ENCODE data around the gene SLC16A10.

Gene SLC16A10

DNA sequence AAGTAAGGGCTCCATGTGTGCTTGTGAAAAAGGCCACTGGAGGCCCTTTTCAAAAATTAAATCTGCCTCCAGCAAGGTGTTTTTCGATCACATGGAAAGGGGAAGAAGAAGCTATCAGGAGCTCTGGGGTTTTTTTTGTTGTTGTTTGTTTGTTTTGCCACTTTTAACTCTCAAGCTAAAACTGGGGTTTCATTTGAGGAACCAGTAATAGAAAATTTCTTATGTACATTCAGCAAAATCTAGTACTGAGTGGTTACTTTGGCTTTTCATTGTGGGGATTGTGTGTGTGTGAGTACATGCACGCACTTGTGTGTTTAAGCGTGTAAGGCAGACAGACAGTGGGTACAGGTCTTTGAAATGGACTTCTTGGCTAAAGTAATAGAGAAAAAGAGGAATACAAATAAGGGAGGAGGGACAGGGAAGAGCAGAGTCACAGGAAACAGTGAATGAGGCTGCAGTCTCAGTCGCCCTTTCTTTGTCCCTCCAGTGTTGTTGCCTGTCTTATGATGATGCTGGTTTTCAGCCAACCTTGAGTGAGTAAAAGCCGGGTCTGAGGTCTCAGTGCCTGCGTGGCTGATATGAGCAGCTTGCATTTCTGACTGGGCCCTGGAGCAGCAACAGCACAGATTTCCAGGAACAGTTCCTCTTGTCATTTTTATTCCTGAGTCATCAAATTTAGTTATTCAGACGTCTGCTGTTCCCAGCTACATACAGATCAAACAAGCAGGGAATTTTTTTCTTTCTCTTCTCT lies 26.2 kb downstream of the SLC16A10 start:
- no peak for DNase-seq (ENCODE audit: low read depth, low spot score)
- CTCF ChIA-PET, result no interaction called here
- POLR2A ChIA-PET, result no interaction called here
- TF ChIP-seq, protein P1, sequence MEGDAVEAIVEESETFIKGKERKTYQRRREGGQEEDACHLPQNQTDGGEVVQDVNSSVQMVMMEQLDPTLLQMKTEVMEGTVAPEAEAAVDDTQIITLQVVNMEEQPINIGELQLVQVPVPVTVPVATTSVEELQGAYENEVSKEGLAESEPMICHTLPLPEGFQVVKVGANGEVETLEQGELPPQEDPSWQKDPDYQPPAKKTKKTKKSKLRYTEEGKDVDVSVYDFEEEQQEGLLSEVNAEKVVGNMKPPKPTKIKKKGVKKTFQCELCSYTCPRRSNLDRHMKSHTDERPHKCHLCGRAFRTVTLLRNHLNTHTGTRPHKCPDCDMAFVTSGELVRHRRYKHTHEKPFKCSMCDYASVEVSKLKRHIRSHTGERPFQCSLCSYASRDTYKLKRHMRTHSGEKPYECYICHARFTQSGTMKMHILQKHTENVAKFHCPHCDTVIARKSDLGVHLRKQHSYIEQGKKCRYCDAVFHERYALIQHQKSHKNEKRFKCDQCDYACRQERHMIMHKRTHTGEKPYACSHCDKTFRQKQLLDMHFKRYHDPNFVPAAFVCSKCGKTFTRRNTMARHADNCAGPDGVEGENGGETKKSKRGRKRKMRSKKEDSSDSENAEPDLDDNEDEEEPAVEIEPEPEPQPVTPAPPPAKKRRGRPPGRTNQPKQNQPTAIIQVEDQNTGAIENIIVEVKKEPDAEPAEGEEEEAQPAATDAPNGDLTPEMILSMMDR (IDR thresholded peaks at IDR 0.05; ENCODE audit: insufficient read depth, low read length, missing control alignments), result no peak
- no peak overlapping the region for H3K4me3 ChIP-seq (ENCODE audit: low read depth, low read length)

DNA sequence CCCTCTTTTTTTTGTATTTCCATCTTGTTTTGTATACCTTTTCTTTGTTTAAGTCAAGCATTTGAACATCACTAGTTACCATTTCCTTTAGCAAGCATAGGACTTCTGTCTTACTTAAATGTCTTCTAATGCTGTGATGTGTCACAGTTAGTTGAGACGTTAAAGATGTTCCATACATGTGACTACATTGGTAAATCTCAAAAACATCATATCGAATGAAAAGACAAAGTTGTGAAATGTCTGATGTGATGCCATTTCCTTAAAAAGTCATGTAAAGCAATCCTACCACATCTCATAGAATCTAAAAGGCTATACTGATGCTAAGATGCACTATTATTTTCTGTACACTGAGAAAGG lies 26.8 kb downstream of the SLC16A10 start:
- POLR2A ChIA-PET, result no interaction called here
- no peak for DNase-seq (ENCODE audit: low read depth, low spot score)

DNA sequence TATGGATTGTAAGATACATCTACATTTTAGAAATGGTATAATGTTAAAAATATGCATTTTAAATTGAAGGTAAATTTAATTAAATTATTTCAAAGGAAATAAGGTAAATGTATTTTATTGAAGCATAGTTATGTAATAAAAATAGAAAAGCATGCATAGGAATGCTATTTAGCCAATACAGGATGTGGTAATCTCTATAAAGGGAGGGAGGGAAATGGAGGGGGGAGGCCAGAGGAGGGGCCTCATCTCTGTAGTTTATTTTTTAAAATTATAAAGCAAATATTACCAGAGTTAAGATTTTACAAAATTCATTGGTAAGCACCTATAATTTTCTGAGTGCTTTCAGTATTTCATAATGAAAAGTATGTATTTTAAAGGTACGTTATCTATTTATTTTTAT lies 27.2 kb downstream of the SLC16A10 start:
- ChIA-PET POLR2A (no interaction called here), CTCF (interaction anchor here (1.4 kb wide), 1 partner anchor 57 kb away, joined by 3 read pairs; no protein-coding TSS in a partner anchor)
- no peak overlapping the region for H3K4me3 ChIP-seq (ENCODE audit: low read depth, low read length)
- TF ChIP-seq, protein P1 (IDR thresholded peaks at IDR 0.05; ENCODE audit: insufficient read depth, low read length, missing control alignments), result no peak
- DNase-seq (ENCODE audit: low read depth, low spot score), result no peak

More for the DNA sequence above, 26.8 kb downstream of the SLC16A10 start:
- H3K4me3 ChIP-seq (ENCODE audit: low read depth, low read length), result no peak overlapping the region
- CTCF ChIA-PET, result no interaction called here
- TF ChIP-seq, protein P1 (IDR thresholded peaks at IDR 0.05; ENCODE audit: insufficient read depth, low read length, missing control alignments), result no peak

DNA sequence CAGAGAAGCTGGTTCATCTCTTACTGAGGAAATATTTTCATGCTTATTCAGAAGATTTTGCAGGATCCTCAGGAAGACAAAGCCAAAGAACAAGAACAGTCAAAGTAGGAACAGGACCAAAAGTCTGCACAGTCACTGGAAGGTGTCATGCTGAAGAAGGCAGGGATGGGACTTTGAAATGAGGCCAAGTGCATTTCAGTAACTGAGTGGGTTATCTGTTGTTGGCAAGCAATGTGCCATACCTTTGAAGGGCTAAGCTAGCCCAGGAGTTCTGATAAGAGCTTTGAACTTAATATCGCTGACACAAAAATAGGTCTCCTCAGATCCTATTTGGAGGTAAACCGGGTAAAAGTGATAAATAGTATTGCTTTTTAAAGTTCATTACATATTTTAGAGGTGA lies 31.5 kb downstream of the SLC16A10 start:
- TF ChIP-seq, protein P1 (IDR thresholded peaks at IDR 0.05; ENCODE audit: insufficient read depth, low read length, missing control alignments), result no peak
- no peak overlapping the region for H3K4me3 ChIP-seq (ENCODE audit: low read depth, low read length)
- ChIA-PET POLR2A (no interaction called here), CTCF (interaction anchor here (0.6 kb wide), 1 partner anchor 62 kb away, joined by 3 read pairs; no protein-coding TSS in a partner anchor)
- DNase-seq (ENCODE audit: low read depth, low spot score), result no peak

DNA sequence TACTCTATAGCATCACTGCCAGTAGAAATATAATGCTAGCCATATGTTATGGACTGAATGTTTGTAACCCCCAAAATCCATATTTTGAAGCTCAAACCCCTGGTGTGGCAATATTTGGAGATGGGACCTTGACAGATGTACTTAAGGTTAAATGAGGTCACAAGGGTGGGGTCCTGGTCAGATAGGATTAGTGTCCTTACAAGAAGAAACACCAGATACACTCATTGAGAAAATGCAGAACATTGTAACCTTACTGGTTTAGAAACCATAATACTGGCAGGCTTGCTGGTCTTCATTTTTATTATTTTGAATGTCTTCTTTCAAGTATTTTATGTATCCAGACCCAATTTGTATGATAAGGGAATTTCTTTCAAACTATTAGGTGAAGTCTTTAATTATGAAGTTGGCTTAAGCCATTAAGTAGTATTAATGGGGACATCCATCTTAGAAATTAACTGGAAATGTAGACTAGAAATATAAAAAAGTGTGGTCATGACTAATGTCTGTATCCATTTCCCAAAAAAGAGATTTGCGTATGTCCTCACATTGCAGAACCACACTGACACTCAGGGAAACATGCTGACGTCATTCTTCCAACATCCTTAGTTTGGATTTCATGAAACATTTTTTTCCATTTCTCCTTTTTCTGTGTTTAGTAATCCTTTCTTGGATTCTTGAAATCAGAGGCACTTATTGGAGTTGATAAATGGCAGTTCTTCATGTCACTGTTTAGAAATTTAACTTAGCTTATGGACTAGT lies 32.4 kb downstream of the SLC16A10 start:
- DNase-seq (ENCODE audit: low read depth, low spot score), result no peak
- ChIA-PET POLR2A (no interaction called here), CTCF (no interaction called here)
- TF ChIP-seq, protein P1 (IDR thresholded peaks at IDR 0.05; ENCODE audit: insufficient read depth, low read length, missing control alignments), result no peak
- H3K4me3 ChIP-seq (ENCODE audit: low read depth, low read length), result no peak overlapping the region

DNA sequence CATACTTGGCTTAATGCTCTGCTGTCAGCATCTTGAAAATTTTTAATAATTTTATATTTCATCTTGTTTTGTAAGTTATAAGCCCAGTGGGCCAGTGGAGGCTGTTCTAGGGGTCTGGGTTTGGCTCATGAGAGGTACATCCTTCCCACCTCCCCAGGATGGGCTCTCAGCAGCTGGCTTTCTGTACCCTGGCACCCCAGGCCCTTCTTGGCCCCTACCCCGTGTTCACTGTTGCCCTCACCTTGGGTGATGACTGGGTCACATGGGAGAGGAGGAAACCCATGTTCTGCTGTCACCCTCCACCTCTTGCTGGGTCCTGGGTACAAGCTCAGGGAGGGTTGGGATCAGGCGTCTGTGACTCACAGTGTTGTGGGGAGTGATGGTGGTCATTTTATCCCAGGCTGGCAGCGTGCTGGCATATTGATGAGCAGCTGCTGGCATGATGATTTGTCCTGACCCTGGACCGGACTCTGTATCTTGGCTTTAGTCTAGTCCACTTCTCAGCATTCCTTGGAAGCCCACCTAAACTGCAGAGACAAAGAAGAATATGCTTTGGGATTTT lies 34.6 kb downstream of the SLC16A10 start:
- TF ChIP-seq, protein P1 (IDR thresholded peaks at IDR 0.05; ENCODE audit: insufficient read depth, low read length, missing control alignments), result no peak
- CTCF ChIA-PET, result no interaction called here
- H3K4me3 ChIP-seq (ENCODE audit: low read depth, low read length), result no peak overlapping the region
- POLR2A ChIA-PET, result interaction anchor here (0.6 kb wide), 1 partner anchor 247 kb away, joined by 4 read pairs; the partner anchor contains the start of gene AMD1
- DNase-seq (ENCODE audit: low read depth, low spot score), result no peak
